Mesenchymal stem cell (in vitro differentiated cells and primary cell): ENCODE measurements around the gene CDKN1C. TPM values are rescaled to one million over a fixed set of nuclear protein-coding genes. Genes with fewer than 3 reads are reported as not detected.

Experiments
- small RNA-seq: library from polyadenylated mRNA; stranded (forward); fragments of <200 nt; extraction: miRNeasy Mini kit (QIAGEN cat#:217004); gene quantifications from one replicate; pipeline ENCODE3, GENCODE V24; 2013; ENCODE audit warnings: low read depth

The CDKN1C gene

Small RNA genes lying within 50 kb of the gene (small RNA-seq; reads per million reads assigned to genes)
- gene AC013791.1 = not detected
